Neutrophil (primary cell): ENCODE measurements around the gene AFMID.
A peak's percentile ranks its signal among the peaks of the same experiment; 100 is the strongest.

Experiments used
- H3K27ac ChIP-seq: fragments of 200-600 bp; sonication (generic); 2 replicates; pipeline ENCODE4 v1.5.1; 2016; ENCODE audit warnings: mild to moderate bottlenecking, moderate library complexity
- H3K27me3 ChIP-seq: fragments of 200-600 bp; sonication (generic); 2 replicates; pipeline ENCODE4 v1.6.0; 2016; ENCODE audit warnings: mild to moderate bottlenecking
- H3K36me3 ChIP-seq: fragments of 200-600 bp; sonication (generic); 2 replicates; pipeline ENCODE4 v1.5.1; 2017
- H3K4me1 ChIP-seq, 2 experiments: fragments of 200-600 bp in 1 of 2; sonication (generic) in 1 of 2; 1 replicate in 1 of 2; 2 replicates in 1 of 2; pipeline versions ENCODE4 v1.5.1 to v1.6.1; 2013 to 2016; ENCODE audit warnings: low read depth in 1 of 2, low read length in 1 of 2, mild to moderate bottlenecking in 1 of 2, moderate library complexity in 1 of 2; ENCODE audit not compliant: control insufficient read depth in 1 of 2, insufficient read depth in 1 of 2
- H3K4me3 ChIP-seq, 2 experiments: fragments of 200-600 bp in 1 of 2; sonication (generic) in 1 of 2; 1 replicate in 1 of 2; 2 replicates in 1 of 2; pipeline ENCODE4 v1.5.1; 2013 to 2016; ENCODE audit warnings: low read depth in 1 of 2, low read length in 1 of 2, mild to moderate bottlenecking in 1 of 2, moderate library complexity in 1 of 2
- H3K9me3 ChIP-seq: fragments of 200-600 bp; sonication (generic); 2 replicates; pipeline ENCODE4 v1.5.1; 2016
- TF ChIP-seq, protein P1 (sequence below): fragments of 200-600 bp; sonication (generic); IDR thresholded peaks from 2 replicates; pipeline ENCODE4 v1.5.1; 2016; ENCODE audit warnings: antibody characterized with exemption

The AFMID gene

DNA sequence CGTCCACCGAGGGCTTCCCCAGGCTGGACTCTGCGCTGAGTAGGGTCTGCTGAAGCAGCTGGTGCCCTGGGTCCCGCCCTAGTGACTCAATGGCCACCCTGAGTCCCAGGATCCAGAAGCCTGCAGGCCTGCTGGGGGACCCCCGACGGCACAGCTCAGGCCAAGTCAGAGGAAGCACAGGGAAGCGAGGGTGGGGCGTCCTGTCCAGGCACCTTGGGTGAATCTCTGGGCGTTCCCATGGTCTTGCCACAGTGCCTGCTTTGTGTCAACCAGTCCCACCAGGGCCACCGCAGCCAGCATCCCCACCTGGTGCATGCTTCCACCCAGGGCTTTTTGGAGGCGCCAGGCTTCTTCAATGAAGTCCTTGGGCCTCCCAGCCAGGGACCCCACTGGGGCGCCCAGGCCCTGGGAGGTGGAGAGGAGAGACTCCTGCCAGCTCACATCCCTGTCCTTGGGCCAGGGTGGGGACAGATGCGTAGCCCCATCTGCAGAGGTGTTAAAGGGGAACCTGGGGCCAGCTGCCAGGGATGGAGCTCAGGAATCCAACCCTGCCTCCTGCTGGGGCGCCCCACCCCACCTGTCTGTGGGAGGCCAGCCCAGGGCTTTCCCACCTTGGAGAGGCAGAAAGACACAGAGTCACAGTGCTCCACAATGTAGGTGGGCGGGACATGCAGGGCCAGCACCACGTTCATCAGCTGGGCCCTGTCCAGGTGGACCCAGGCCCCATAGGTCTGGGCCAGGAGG, 62.1 kb downstream of the AFMID start:
- H3K4me3 ChIP-seq = no peak overlapping the region
- H3K36me3 ChIP-seq = no peaks in the 10 kb centered on the region
- peaks cover 14 to 16% of the 10 kb centered on the region in 2 experiments for H3K4me1 ChIP-seq
- TF ChIP-seq, protein P1, sequence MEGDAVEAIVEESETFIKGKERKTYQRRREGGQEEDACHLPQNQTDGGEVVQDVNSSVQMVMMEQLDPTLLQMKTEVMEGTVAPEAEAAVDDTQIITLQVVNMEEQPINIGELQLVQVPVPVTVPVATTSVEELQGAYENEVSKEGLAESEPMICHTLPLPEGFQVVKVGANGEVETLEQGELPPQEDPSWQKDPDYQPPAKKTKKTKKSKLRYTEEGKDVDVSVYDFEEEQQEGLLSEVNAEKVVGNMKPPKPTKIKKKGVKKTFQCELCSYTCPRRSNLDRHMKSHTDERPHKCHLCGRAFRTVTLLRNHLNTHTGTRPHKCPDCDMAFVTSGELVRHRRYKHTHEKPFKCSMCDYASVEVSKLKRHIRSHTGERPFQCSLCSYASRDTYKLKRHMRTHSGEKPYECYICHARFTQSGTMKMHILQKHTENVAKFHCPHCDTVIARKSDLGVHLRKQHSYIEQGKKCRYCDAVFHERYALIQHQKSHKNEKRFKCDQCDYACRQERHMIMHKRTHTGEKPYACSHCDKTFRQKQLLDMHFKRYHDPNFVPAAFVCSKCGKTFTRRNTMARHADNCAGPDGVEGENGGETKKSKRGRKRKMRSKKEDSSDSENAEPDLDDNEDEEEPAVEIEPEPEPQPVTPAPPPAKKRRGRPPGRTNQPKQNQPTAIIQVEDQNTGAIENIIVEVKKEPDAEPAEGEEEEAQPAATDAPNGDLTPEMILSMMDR = no peak
- peaks cover 4% of the 10 kb centered on the region for H3K27me3 ChIP-seq
- H3K9me3 ChIP-seq = no peaks in the 10 kb centered on the region
- H3K27ac ChIP-seq = no peak overlapping the region

DNA sequence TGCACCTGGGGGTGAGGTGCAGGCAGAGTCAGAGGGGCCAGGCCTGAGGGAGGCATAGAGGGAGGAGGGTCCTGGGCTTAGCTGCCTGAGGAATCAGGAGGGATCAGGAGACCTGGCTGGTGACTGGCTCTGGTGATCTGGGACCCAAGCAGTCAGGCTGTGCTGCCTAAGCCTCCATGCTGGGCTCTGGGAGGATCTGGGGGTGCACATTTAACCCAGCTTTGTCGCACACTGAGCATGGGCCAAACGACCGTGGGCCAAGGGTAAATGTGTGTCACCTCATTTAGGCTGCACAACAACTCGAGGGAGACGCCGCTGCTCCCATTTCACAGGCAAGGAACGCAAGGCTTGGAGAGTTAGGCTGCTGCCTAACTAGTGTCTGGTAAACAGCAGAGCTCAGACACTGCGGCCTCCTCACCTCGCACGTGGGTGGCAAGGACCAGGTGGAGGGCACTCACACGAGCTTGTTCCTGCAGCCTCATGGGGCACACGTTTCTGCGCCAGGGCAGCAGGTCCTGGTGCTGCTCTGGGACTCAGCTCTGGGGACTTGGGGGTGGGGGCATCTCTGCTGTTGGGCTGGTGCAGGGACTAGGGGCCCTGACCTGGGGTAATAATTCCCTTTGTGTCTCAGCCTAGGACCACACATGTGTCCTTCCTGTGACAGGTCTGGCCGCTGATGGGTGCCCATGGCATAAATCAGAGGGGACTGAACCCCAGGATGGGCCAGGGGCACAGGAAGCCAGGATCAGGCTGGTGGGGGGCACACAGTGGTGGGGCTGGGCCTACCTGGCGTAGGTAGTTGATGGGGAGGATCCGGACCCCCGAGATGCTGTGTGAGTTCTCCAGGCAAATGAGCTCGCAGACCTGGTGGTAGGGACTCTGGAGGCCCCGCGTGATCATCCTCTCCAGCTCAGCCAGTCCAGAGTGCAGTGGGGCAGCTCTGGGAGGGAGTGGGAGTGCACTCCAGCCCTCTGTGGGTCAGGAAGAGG, 63.0 kb downstream of the AFMID start:
- H3K9me3 ChIP-seq = no peaks in the 10 kb centered on the region
- no peaks in the 10 kb centered on the region for H3K36me3 ChIP-seq
- no peak overlapping the region for H3K4me3 ChIP-seq
- no peak overlapping the region for H3K27ac ChIP-seq
- TF ChIP-seq, protein P1 = no peak
- H3K4me1 ChIP-seq = peaks cover 19 to 23% of the 10 kb centered on the region in 2 experiments
- H3K27me3 ChIP-seq = peaks cover 4% of the 10 kb centered on the region

DNA sequence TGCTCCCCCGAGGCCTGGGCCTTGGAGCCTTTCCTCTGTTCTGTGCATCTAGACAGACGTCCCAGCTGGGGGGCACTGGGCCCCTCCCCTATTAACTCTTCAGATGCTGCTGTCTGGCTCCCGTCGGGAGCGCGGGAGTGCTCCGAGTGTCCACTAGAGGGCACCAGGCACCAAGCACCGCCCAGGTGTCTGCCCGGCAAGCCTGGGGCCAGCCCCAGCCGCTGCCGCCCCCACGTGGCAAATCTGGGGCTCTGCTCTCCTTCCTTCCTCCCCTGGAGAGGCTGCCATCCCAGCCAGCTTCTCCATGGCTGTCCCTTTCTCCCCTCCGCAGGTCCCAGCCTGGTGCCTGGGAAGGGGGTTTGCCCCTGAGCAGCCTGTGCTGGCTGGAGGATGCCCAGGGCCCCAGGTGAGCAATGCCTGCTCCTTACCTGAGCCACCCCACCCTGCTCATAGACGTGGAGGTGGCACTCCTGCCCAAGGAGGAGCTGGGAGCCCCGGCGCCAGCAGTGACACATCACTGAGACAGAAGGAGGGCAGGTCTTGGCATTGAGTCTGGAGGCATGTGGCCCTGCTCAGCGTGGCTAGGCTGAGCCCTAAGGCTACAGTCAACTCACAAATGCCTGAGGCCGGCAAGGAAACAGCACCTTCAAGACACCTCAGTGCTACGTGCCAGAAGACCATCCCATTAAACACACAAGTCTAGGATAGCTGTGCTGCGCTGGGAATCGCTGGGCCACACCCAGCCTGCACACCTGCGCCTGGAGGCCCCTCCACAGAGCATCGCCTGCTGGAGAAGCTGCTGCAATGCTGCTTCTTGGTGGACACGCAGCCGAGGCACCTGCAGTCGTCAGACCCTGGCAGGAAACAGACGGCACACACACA, 64.0 kb downstream of the AFMID start:
- Histone ChIP-seq H3K4me1 (peaks cover 23 to 33% of the 10 kb centered on the region in 2 experiments), H3K9me3 (no peaks in the 10 kb centered on the region), H3K4me3 (no peak overlapping the region), H3K36me3 (no peaks in the 10 kb centered on the region), H3K27me3 (peaks cover 4% of the 10 kb centered on the region), H3K27ac (no peak overlapping the region)
- TF ChIP-seq, protein P1 = peak; percentile 97

DNA sequence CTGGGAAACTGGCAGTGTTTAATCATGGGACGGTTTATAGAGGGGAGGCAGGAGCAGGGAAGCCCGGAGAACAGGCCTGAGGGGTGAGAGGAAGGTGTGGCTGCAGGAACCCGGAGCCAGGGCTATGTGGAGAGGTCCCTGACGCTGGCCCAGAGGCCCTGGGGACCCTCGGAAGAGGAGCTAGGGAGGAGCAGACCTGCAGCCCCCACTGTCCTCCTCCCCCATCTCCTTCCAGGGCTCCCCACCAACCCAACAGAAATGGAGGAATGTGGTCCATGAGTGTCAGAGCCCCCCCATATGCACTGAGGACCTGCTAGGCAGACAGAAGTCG, 64.6 kb downstream of the AFMID start:
- no peaks in the 10 kb centered on the region for H3K9me3 ChIP-seq
- H3K27me3 ChIP-seq = peaks cover 4% of the 10 kb centered on the region
- peaks cover 28 to 39% of the 10 kb centered on the region in 2 experiments for H3K4me1 ChIP-seq
- no peaks in the 10 kb centered on the region for H3K36me3 ChIP-seq
- no peak overlapping the region for H3K4me3 ChIP-seq
- TF ChIP-seq, protein P1 = no peak
- no peak overlapping the region for H3K27ac ChIP-seq

DNA sequence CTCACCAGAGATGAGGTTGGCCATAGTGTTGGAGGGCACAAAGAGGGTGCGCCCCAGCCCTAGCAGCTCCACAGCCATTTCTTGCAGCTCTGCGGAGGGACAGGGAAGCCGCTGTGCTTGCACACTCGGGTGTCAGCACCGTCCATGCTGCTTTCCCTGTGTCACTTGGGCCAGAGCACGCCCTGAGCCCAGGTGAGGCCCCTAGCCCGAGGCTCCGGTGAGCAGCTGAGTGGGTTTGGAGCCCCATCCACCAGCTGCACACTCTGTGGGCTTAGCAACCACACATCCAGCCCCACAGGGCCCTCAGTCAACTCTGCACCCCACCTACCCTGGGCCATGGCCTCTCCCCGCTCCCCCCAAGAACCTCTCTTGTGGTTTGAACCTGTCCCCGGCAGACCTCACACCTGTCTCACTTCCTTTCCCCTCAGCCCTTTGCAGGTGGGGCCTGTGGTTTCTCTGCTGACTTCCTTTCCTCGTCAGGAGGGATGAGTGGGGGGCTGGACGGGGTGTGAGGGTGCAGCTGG, 65.0 kb downstream of the AFMID start:
- no peak overlapping the region for H3K4me3 ChIP-seq
- no peaks in the 10 kb centered on the region for H3K9me3 ChIP-seq
- H3K27ac ChIP-seq = no peak overlapping the region
- TF ChIP-seq, protein P1 = no peak
- H3K27me3 ChIP-seq = peaks cover 4% of the 10 kb centered on the region
- peaks cover 32 to 43% of the 10 kb centered on the region in 2 experiments for H3K4me1 ChIP-seq
- no peaks in the 10 kb centered on the region for H3K36me3 ChIP-seq
